ENCODE measurements around the gene CCR1.

The CCR1 gene

GRCh38 chr3:46208167-46208704 is at the start of gene CCR1:
TSS of gene CCR1 (minus strand) at chr3:46208313. CDS start at chr3:46204313, 4,000 bp downstream.
- no peak within 1 kb of the TSS for H3K27ac Mint-ChIP-seq
- no peaks in the 10 kb centered on the region for H3K36me3 Mint-ChIP-seq (ENCODE audit: low read depth)
- peak; percentile 36 for TF ChIP-seq CTCF (IDR thresholded peaks at IDR 0.05)
- no peaks in the 10 kb centered on the region for H3K9me3 Mint-ChIP-seq
- peaks cover 4% of the 10 kb centered on the region for H3K4me1 Mint-ChIP-seq
- H3K27me3 Mint-ChIP-seq (ENCODE audit: low read depth, poor library complexity): no peaks in the 10 kb centered on the region
- DNase-seq: peak; percentile 13
- no peak within 1 kb of the TSS for H3K4me3 Mint-ChIP-seq

- Mint-ChIP-seq H3K4me3 (no peak overlapping the region), H3K27me3 (ENCODE audit: low read depth, poor library complexity) (peaks cover 20% of the 10 kb centered on the region), H3K36me3 (ENCODE audit: low read depth) (no peaks in the 10 kb centered on the region), H3K9me3 (peaks cover 14% of the 10 kb centered on the region), H3K27ac (no peak overlapping the region), H3K4me1 (no peaks in the 10 kb centered on the region)
- no peak for DNase-seq
- no peak for TF ChIP-seq CTCF (IDR thresholded peaks at IDR 0.05)
Observed at GRCh38 chr3:46252980-46253379, 44.9 kb upstream of the CCR1 start.

GRCh38 chr3:46245146-46245545 is 37.0 kb upstream of the CCR1 start:
- DNase-seq: no peak
- no peak overlapping the region for H3K27ac Mint-ChIP-seq
- H3K9me3 Mint-ChIP-seq: peaks cover 2% of the 10 kb centered on the region
- no peak for TF ChIP-seq CTCF (IDR thresholded peaks at IDR 0.05)
- no peaks in the 10 kb centered on the region for H3K4me1 Mint-ChIP-seq
- H3K4me3 Mint-ChIP-seq: no peak overlapping the region
- peaks cover 7% of the 10 kb centered on the region for H3K27me3 Mint-ChIP-seq (ENCODE audit: low read depth, poor library complexity)
- H3K36me3 Mint-ChIP-seq (ENCODE audit: low read depth): no peaks in the 10 kb centered on the region

GRCh38 chr3:46243560-46243959 is 35.4 kb upstream of the CCR1 start:
- H3K4me3 Mint-ChIP-seq: no peak overlapping the region
- peaks cover 5% of the 10 kb centered on the region for H3K27me3 Mint-ChIP-seq (ENCODE audit: low read depth, poor library complexity)
- no peaks in the 10 kb centered on the region for H3K4me1 Mint-ChIP-seq
- no peaks in the 10 kb centered on the region for H3K36me3 Mint-ChIP-seq (ENCODE audit: low read depth)
- no peaks in the 10 kb centered on the region for H3K9me3 Mint-ChIP-seq
- no peak for DNase-seq
- no peak for TF ChIP-seq CTCF (IDR thresholded peaks at IDR 0.05)
- H3K27ac Mint-ChIP-seq: no peak overlapping the region

GRCh38 chr3:46242120-46242519 is 34.0 kb upstream of the CCR1 start, which contains the start of gene CCR3:
TSS of gene CCR3 (plus strand) at chr3:46242460. CDS start at chr3:46265159, 22,699 bp downstream.
- no peak within 1 kb of the TSS for H3K27ac Mint-ChIP-seq
- no peak for DNase-seq
- H3K36me3 Mint-ChIP-seq (ENCODE audit: low read depth): no peaks in the 10 kb centered on the region
- TF ChIP-seq CTCF (IDR thresholded peaks at IDR 0.05): no peak
- H3K4me1 Mint-ChIP-seq: no peaks in the 10 kb centered on the region
- H3K27me3 Mint-ChIP-seq (ENCODE audit: low read depth, poor library complexity): peaks cover 13% of the 10 kb centered on the region
- no peak within 1 kb of the TSS for H3K4me3 Mint-ChIP-seq
- H3K9me3 Mint-ChIP-seq: no peaks in the 10 kb centered on the region

GRCh38 chr3:46239952-46240351 is 31.8 kb upstream of the CCR1 start:
- no peak for DNase-seq
- Mint-ChIP-seq H3K4me1 (no peaks in the 10 kb centered on the region), H3K36me3 (ENCODE audit: low read depth) (no peaks in the 10 kb centered on the region), H3K4me3 (no peak overlapping the region), H3K27ac (no peak overlapping the region), H3K9me3 (no peaks in the 10 kb centered on the region), H3K27me3 (ENCODE audit: low read depth, poor library complexity) (peaks cover 17% of the 10 kb centered on the region)
- TF ChIP-seq CTCF (IDR thresholded peaks at IDR 0.05): no peak

All from nephron progenitor cell (in vitro differentiated cells).